ENCODE results near the gene SRPRB.

SRPRB gene

DNA sequence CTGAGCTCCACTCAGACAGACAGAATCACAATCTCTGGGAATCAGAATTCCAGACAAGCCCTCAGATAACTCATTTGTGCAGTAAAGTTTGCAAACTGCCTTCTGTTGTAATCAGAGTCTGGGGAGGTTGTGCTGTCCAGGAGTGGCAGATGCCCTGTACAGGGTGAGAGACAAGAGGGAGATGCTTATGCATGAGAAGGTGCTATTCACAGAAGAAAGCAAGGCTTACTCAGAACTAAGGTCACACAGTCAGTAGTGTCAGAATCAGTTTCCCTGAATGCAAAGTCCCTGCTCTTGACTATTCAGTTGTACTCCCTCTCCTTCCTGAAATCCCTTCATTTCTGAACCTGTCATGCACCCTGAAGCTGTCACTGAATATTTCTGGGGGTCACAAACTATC lies 43.7 kb downstream of the SRPRB start:
- DNase-seq, result no peak

DNA sequence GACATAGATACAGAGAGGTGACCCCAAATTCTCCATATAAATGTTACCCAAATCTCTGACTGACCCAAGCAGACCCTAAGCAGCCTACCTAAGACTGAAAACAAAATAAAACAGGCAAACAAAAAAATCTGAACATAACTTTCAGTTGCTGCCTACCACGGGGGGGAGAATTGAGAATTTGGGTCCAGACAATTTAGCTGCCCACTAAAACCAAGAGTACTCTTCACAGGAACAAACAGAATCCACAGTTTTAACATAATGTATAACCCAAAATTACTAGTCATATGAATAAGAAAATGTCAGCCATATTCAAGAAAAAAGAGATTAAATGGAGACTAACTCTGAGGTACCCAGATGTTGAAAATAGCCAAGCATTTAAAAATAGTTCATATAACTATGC lies 44.4 kb downstream of the SRPRB start:
- DNase-seq, result no peak

DNA sequence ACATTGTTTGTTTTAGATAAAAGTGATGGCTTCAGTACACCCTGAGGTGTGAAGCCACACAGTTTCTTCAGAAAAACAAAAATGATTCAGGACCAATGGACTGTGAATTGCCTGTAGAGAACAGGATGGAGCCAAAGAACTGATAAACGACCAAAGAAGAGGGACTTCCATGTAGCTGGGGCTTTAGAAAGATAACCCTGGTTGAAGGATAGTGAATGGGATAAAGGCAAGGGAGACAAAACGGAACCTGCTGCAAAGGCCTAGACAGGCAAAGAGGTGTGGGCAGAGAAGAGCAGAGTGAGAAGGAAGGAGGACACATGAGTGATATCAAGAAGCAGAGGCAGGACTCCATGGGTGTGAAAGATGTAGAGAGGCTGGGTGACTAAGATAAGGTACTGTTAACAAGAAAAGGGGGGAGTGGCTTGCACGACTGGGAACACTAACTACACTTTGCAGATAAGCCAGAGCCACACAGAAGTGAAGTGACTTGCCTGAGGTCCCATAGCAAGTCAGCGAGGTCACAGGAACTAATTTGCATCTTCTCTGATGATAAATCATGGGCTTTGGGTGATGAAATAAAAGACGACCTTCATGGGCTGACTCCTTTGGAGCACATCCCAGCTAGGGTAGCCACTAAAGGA lies 45.8 kb downstream of the SRPRB start:
- no peak for DNase-seq

DNA sequence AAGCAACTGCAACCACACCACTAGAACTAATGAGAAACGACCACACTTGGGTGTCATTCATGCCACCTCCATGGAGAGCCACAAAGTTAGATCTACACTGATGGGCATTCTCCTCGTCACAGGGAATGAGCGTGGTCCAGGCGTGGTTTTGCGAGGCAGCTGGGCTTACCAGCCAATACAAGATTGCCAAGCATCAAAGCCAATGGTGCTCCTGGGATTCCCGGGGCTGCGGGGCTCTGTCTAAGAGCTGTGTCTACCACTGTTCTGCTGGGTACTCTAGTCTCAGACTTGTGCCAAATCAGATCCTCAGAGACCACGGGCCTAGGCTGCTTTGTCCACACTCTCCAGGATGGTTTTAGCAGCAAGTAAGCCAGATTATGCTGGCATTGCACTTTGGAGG lies 46.3 kb downstream of the SRPRB start:
- no peak for DNase-seq

DNA sequence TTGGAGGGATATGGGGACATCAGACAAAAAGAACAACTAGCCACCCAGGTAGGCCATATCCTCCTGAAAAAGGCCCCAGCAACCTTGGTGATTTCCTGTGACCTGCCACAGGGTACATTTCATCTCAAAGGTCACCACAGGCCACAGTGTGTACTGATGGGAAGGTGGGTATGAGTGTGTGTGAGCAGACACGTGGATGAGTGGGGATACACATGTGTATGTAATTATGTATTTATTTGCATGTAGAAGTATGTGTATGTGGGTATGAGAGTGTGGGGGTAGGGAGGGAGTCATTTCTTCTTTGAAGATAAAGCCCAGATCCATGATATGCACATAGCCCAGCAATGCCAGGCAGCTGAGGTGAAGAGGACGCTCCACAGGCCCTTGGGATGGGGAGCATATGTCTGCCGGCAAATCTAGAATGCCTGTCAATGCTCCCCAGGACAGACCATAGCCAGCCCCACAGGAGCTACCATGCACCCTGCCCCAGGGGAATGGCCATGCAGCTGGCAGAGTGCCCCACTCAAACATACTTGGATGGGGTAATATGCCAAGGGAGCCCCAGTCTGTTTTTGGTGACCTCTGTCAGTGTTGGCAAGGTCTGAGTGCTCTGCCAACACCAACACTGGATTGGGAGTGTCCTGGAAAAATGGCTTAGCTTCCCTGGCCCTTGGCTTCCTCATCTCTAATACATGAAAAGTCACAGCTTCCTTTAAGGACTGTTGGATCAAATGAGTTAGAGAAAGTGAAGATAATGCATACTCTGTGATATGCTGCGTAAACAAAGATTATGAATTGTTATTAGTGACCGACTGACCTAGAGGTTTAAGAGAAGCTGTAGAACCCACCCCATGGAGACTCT lies 47.7 kb downstream of the SRPRB start:
- no peak for DNase-seq

DNA sequence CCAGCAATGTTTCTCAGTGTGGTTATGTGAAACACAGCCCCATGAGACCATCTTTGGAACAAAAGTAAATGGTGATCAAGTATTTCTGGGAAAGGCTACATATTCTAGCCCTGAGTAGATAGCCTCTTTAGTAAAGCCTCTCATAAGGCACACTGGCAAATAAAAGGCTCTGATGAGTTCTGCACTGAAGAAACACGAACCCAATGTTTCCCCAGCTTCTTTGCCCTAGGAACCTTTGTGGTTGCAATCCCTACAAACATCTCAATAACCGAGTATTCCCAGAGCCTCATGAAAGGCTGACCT lies 48.3 kb downstream of the SRPRB start:
- no peak for DNase-seq

DNA sequence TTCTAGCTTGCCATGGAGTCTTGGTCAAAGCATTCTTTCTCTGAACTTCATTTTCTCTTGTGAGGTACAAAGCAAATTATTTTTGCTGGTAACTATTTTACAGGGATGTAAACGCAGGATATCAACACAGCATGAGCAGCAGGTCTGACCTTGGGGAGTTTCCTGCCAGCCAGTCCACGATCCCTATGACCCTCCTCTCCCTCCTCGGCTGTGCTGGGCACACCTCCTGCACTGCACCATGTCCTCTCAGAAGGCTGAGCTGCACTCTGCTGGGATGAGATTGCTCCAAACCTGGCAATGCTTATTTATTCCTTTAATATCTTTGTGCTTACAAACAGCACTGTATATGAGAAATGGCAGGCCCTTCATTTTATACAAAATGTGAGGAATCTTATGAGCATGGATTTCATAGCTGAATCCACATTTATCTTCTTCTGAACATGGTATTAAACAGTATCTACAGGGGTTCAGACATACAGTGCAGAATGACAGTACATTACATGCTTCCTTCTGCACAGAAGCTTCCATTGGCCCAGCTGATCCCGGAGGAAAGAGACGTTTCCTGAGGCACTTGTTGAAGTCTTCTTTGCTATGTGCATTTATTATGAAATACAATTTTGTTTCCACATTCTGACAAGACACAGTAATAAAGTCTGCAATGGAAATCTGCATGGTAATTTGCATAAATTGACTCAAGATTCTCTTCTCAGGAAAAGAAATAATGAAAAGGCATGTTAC lies 48.8 kb downstream of the SRPRB start:
- DNase-seq, result no peak

DNA sequence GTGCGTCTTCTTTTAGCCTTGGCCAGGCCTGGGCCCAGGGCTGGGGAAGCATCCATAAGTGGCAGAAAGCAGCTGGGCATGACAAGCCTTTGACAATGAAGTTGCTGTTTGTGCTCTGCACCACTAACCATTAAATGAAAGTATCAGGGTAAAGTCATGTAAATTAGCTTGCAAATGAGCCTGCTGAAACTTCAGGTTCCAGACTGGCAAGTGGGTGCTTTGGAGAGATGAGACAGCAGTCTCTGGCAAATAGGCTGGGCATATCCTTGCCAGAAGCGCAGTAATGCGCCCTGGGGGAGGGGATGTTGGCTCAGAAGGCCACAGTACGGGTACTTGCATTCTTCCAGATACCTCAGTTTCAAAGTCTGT lies 49.4 kb downstream of the SRPRB start:
- no peak for DNase-seq

DNA sequence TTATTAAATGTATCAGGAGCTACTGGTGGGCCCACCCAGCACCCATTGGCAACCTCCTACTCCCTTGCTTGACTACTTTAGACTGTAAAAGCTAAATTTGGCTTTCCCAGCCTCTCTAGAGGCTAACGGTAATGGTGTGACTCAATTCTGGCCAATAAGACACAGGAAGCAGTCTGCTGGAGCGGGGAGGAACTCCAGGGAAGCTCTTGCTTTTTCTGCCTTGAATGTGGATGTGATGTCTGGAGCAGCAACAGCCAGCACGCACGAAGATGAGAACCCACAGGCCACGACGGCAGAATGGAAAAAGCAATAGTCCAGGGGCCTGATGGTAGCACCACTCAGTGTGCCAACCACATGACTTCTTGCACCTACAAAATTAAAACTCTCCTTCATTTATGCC lies 50.2 kb downstream of the SRPRB start:
- DNase-seq, result no peak

DNA sequence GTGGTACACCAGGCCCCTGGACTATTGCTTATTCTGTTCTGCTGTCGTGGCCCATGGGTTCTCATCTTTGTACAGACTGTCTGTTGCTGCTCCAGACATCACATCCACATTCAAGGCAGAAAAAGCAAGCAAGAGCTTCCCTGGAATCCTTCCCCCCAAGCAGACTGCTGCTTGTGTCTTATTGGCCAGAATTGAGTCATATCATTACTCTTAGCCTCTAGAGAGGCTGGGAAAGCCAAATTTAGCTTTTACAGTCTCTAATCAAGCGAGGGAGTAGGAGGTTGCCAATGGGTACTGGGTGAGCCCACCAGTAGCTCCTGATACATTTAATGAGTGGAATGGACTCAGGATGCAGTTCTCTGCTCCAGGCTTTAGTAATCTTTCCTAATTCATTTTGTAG lies 50.7 kb downstream of the SRPRB start:
- no peak for DNase-seq

DNA sequence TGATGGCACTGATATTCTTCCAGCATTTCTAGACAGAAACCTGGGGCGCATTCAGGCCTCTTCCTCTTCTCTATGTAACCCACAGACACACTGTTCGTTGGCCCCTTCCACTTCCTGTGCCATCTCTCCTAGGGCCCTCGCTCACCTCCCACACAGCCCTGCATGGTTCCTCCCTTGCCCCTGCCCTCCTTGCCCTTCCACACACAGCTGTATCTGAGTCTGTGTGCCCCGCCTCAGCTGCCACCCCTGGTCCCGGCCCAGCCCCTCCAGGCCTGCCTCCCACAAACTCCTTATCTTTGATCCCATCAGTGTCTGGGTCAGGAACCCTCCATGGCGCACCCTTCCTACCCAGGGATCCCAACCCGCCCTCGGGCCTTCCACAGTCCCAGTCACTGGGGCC lies 52.2 kb downstream of the SRPRB start:
- no peak for DNase-seq

DNA sequence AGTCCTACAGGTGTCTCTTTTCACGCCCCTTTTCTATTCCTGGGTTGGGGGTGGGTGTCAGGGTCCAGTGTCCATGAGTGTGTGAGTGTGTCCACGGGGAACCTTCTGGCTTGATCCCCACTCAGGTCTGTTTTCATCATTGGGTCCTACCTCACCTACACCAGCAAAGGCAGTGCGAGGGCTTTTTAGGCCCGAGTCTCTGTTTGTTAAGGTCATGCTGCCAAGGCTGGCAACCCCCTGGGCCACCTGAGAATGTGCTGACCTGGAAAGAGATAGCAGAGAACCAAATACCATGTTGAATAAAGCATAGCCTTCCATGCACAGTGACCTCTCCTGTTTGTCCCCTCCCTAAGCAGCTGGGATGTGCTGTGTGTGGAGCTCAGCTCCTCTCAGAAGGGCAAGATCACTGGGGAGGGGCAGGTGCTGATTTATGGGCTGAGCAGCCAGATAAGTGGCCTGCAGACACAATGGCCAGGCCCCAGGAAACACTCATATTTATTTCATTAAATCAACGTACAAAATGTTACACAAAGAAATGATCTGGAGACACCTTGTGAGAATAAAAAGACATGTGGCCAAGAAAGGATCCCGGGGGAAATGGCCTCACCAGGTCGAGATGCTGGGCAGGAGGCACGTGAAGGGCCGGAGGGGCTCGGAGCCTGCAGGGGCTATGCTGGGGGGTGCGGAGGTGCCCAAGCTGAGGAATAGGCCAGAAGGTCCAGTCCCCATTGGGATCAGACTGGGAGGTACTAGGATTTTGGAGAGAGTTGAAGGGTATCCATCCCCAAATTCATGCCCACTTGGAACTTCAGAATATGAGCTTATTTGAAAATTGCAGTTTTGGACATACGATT lies 54.0 kb downstream of the SRPRB start:
- DNase-seq, result no peak

DNA sequence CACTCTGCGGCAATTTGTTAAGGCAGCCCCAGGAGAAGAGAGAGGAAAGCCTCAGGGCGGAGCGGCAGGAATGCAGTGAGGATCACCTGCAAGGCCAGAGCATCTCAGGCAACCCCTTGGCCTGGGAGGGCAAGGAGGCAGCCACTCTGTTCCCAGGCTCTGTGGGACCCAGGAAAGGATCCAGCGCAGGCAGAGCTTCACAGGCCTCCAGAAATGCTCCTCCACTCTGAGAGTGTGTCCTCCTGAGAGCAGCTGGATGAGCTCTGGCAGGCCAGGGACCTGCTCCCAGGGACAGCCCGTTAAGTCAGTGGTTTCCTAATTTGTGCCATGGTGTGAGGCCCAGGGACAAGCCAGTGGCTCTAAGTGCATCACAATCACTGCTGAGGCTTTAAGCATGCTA lies 54.9 kb downstream of the SRPRB start:
- DNase-seq, result no peak

DNA sequence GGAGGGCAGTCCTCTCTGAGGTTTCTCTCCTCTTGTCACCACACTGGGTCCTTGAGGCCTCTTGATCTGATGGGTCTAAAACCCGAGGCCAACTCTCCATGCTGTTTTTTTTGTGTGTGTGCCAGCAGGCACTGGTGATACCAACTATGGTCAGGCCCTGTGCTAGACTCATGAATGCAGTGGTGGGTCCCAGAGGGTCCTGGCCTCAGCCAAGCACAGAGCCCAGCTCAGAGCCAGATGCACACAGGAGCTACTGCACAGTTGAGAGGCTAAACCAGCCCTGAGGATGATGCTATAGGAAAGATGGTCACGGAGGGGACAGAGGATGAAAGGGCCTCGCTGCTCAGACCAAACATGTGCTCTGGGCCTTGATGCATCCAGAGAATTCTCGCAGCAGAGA lies 56.5 kb downstream of the SRPRB start:
- DNase-seq, result no peak

DNA sequence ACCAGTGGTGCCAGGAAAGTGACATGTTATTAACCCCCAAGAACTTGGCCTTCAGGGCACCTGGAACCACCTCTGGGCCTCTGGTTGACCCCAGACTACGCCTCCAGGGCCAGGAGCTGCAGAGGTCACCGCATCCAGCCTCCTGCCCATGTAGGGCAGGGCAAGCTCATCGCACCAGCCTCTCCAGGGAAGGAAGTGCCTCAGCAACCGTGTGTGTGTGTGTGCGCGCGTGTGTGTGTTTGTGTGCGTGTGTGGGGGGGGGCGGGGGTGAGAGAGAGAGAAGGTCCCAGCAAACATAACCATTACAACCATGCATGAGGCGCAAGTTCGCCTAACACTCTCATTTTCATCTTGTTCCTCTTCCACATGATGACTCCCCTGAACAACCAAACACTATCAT lies 58.3 kb downstream of the SRPRB start:
- no peak for DNase-seq

DNA sequence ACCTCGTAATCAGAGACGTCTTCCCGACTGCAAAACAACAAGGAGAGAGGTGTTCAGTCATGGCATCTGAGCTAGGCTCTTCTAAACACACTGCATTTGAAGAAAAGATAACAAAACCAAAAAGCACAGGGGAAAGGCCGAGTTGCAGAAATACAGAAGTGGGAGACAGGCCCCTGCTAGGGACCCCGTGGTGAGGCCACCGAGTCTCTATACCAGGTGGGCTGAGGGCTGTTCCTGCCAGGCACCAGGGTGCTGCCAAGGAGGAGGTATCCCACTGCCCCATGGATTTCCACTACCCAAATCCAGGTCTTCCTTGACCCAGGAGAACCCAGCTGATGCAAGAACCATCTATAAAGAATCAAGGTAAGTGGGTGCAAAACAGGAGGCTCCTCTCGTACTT lies 59.0 kb downstream of the SRPRB start:
- DNase-seq, result no peak

DNA sequence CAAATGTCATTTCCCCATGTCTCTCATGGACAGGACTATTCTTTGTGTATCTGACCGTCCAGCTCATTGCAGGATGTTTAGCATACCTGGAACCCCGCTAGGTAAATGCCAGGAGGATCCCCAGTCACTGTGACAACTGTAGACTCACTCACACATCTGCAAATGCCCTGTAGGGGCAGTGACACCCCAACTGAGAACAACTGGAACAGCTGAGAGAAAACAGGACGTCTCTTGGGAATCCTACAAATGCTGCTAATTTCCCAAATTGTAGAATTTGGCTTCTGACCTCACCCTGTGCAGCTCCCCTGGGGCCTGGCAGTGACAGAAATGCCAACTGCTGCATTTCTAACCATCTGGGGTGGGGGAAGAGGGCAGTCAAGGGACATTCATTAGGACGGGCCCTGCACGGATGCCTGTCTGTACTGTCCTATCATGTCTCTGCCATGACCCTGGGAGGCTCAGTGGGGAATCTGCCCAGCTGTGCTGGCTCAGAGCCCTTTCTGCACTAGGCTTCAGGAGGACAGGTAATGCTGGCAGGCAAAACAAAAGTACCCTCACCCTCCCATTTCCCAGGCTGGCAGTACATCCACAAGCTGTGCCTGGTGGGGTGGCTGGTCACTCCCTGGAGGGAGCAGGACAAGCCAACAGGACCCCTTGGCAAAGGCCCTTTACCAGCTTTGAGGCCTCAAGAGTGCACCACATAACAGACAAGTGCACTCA lies 59.7 kb downstream of the SRPRB start:
- no peak for DNase-seq

DNA sequence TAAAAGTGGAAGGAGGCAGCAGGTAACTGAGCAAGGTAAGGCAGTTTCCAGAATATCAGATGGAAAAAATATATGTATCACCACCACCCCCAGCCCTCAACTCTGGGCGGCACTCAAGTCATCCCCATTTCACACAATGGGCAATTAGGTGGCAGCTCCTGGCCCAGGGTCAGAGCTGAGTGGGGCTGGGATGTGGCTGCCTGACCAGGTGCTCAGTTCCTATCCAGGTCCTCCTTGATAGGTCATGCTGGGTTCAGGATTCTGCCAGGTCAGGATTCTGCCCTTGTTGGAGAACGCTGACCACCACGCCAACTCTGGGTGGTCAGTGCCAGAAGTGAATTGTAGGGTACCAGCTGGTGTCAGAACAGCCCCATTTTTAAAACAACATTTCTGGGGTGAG lies 60.5 kb downstream of the SRPRB start:
- DNase-seq, result no peak

DNA sequence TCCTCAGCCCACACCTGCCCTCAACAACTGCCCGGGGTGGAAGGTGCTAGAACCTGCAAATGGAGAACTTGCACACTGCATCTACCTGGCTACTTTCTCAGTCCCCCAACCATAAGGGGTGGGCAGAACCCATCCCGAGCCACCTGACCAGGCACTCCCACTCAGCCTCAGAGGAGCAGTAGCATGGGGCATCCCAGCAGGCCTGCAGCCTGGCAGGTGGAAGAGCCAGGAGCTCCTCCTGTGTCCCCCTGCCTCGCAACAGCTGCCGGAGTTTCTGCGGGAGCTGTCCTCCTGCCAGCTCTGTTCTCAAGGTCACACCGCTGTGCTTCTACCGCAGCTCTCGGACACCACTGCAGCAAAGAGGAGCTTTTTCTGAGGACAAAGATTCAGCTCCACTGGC lies 62.6 kb downstream of the SRPRB start:
- no peak for DNase-seq

DNA sequence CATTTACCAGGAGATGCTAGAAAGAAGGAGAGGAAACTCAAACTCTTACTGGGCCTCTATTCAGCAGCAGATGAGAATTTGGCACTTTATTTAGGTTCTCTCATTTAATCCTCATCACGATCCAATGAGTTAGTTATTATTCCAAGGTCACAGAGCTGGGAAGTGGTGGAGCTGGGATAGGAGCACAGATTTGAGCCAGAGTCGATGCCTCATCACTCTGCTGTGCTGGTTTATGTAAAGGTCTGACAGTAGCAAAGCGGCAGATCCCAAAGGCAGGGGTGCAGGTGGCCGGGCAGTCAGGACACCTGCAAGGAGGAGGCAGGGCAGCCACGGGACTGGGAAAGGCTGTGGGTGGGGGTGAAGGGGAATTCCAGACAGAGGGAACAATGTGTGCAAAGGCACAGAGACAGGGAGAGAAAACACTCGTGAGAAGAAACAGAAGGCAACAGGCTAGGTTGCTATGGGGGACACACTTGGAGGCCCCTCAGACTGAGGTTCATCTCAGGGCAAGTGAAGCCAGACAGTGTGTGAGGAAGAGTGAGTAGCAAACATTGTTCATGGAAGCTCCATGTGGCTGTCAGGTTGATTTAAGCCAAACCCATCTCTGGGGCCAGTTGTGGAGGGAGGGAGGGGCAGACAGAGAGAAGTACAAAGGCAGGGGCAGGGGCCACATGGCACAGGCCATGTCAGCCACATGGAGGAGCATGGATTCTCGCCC lies 63.3 kb downstream of the SRPRB start:
- DNase-seq, result no peak

DNA sequence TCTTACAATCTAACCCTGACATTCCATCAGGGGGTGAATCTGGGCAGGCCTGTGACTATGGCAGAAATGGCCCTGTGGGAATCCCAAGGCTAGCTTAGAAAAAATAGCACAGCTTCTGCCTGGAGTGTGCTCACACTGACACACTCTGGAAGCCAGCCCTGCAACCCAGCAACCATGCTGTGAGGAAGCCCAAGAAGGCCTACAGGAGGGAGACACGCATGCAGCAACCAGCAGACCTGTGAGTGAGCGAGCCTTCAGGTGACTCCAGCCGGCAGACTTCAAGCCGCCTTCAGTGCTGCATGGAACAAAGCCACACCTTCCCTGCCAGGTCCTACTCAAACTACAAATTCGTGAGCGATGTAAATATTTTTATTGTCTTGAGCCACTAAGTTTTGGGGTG lies 64.0 kb downstream of the SRPRB start:
- DNase-seq, result no peak

DNA sequence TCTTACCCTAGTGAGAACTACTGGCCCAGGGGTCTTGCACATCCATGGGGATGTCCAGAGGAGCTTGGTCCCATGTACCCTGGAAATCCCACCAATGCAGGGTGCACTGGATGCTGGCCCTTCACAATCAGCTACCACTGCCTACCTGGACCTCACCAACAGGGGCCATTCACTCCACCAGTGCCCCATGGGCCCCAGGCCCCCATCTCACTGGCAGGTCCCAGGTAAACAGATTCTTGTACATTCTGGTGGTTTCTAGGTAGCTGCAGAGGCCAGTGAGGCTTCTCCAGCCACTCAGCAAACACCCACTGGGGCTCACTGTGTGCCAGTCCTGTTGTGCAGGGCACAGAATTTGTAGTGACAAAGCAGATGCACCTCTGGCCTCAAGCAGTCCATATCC lies 65.2 kb downstream of the SRPRB start:
- DNase-seq, result no peak
